ENCODE data around the gene ZNF423.
"Not testable (repeated sequence)": the region's sequence is repeated elsewhere in the genome, so short reads cannot be mapped to it uniquely, and the experiment has no call there.

The ZNF423 gene

DNA sequence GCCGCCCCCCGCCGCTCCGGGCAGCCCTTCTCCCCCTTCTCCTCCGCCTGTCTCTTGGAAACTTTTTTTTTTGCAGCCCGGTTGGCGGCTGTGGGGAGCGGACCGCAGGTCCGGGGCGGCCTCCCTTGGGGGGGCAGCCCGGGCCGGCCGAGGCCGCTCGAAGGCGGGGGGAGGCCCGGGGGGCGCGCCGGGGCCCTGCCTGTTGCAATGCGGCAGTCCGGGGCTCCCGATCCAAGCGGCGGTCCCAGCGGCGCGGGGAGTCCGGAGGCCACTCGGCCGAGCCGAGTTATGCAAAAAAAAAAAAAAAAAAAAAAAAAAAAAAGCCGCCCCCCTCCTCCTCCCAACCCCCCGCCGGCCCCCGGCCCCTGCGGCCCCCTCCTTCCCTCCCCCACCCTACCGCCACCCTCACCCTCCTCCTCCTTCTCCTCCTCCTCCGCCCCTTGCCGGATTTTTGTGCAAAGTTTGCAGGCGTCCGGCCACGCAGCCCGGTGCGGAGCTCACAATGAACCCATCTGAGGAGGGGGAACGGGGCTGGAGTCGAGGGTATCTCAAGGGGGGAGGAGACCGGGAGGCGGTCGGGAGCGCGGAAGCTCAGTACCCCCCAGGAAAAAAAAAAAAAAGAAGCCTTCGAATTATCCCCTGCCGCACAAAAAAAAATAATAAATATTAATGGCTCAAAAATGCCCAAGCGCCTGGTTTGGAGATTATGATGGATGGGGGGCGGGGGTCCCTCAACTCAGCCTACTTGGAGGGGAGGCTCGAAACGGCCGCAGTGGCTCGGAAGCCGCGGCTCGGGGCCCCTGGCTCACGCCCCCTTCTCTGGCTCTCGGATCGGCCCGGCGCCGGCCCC, at the start of gene ZNF423:
Gene ZNF423, minus strand, starts transcription at position 291 of the 850 bp plus-strand sequence. CDS start 338 bp downstream, outside the sequence.
- DNase-seq, result no peak

DNA sequence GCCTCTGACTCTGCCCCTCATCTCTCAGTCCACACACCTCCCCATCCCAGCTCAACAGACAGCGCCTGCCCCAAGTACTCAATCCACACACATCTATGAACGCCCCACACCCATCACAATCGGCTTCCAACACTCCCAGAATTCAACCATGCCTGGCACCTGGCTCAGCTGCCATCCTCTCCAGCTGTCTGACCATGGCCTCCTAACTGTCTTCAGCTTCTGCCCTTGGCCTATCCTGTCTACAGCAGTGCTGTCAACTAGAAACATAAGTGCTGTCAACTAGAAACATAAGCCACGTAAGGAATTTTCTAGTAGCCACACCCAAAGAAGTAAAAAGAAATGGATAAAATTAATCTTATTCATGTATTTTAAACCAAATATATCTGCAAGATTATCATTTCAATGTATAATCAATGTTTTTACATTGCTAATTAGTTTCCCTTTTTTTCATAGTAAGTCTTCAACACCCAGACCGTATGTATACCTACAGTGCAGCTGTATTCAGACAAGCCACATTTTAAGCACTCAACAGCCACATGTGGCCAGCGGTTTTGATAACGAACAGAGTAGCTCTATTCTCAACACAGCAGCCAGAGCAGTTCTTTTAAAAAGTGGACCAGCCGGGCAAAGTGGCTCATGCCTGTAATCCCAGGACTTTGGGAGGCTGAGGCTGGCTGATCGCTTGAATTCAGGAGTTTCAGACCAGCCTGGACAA, 48.6 kb upstream of the ZNF423 start:
- no peak for DNase-seq

DNA sequence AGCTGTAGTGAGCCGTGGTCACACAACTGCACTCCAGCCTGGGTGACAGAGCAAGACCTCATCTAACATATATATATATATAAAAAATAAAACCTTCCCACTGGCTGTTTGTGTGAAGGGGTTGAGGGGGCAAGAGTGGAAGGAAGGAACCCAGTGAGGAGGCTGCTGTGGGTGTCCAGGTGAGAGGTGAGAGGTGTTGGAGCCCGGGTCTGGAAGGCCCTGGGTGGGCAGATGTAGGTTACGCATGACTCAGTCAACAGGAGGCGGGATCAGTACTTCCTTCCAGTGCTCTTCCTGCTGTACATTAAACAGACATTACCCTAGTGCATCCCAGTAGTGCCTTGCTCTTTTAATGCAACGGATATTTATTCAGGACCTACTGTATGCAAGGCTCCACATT, 47.0 kb upstream of the ZNF423 start:
- no peak for DNase-seq

DNA sequence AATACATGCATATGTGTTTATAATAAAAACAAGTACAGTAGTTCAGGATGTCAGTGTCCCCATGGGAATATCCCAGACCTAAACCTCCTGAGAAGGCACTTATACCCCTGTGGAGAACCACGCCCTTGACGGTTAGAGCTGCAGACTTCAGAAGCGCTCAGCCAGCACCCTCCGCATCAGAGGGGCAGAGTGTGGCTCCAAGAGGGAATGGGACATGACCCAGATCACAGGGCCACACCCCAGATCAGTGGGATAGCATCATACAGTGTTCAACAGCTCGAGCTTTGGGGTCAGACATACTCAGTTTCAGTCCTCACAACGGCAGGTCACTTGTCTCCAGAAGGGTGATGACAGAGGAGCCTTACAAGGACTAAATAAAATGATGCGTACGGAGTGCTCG, 45.8 kb upstream of the ZNF423 start:
- no peak for DNase-seq

DNA sequence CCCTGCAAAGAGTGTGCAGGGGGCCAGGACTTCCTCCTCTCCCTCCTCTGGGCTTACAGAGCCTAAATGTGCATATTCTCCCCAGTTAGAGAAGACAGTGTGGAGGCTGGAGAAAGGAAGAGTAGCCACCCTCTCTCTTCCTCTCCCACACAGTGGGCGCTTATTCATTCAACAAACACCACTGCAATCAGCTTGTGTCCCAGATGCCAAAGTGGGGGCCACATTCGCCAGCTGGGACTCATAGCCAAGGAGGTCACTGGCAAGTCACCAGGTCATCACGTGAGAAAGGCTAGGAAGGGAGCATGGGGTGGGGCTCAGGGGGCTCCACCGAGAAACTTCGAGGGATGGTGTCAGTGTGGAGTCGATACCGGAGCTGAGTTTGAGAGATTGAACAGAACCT, 45.0 kb upstream of the ZNF423 start:
- DNase-seq, result no peak

DNA sequence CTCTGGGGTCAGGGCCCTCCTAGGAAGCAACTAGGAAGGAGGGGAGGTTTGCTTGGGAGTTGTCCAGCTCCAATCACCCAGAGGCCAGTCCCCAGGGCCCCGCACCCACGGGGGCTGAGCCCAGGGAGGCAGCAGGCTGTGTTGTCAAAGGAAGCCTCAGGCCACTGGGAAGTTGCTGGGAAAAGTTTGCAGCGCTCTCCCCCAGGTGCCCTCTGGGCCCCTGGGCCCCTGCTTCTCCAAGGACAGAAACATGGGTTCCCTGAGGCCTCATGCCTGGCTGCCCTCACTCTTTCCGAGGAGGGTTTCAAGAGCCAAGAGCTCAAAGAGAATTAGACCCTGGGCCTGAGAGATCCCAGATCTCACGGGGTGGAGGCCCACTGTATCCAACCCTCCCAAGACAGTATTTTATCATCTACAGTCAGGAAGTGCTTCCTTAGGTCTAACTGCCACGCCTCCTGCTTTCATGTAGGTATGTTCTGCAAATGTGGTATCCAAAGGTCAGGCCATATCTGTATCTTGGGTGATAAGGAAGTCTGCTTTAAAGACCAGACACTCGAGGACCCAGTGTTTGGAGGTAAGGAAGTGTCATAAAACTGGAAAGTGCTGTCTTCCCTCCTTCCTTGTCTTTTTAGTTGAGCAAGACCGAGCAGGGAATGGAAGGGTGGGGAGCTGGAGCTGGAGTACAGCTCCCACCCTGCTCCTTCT, 44.2 kb upstream of the ZNF423 start:
- no peak for DNase-seq

DNA sequence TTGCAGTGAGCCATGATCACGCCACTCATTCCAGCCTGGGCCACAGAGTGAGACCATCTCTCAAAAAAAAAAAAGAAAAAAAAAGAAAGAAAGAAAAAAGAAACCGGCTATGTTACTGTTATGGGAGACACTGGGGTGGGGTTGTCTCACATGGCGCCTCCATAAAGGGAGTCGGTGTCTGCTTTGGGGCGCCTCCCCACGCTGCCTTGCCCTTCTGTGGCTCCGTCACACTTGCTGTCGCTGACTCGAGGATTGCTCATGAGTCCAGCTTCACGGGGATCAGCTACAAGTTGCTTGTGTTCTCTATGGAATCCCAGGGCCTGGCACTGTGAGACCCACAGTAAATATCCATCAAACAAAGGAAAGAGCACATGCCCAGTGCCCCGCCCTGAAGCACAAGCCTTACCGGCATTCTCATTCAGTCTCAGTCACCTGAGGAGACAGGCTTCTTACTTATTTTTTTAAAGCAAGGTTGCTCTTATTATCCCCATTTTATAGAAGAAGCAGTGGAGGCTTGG, 40.6 kb upstream of the ZNF423 start:
- DNase-seq, result no peak

DNA sequence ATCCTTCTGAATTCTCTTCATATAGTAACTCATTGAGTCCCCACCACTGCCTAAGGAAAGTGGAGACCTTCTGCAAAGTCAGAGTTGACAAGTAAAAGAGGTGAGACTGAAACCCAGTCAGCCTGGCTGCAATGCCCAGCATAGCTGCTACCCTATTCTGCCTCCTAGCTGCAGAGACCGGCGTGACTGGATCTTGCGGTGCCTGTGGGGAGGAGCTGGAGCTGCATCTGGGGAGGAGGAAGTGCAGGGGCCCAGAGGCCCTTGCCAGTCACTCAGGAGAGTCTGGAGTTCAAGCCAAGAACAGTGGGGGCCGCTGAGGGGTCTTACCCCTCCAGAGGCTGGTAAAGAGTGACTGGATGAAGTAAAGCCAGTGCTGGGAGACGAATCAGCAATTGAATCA, 35.0 kb upstream of the ZNF423 start:
- DNase-seq, result no peak

DNA sequence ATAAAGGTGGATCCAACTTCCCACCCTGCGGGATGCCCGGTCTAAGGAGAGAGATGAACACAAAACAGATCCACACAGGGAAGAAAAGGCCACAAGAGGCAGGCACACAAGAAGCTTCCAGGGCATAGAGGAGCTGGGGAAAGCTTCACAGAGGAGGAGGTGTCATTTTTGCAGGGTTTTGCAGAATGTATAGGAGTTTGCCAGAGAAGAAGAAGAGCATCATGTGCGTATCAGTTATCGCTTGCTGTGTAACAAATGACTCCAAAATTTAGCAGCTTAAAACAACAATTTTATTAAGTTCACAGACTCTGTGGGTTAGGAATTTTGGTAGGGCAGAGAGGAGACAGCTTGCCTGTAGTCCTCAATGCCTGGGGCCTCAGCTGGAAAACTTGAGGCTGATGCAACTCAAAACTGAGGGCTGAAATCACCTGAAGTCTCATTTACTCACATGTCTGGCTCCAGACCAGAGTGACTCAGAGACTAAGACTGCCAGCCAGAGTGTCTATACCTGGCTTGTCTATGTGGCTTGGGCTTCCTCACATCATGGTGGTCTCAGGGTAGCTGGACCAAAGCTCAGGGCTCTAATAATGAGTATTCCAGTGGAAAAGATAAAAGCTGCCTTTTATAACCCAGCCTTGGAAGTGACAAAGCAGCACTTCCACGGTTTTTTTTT, 33.9 kb upstream of the ZNF423 start:
- no peak for DNase-seq

DNA sequence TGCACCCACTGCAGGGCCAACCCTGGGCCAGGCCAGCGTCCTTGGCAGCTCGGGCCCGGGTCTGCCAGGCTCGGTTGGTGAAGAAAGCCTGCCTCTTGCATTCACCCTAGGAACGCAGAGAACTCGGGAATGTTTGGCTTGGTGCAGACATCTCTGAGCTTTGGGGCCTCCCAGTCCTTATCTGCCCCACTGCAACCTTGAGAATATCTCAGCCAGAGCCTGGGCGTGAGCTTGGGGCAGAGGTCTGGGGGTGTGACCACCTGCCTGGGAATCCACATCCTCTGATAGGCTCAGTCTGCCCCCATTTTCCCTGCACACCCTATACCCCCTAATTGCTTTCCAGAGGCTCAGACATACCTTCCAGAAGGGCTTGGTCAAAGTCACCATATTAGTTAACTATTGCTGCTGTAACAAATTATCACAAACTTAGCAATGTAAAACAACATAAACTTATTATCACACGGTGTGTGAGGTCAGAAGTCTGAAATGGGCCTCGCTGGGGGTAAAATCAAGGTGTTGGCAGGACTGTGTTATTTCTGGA, 30.7 kb upstream of the ZNF423 start:
- DNase-seq, result no peak

DNA sequence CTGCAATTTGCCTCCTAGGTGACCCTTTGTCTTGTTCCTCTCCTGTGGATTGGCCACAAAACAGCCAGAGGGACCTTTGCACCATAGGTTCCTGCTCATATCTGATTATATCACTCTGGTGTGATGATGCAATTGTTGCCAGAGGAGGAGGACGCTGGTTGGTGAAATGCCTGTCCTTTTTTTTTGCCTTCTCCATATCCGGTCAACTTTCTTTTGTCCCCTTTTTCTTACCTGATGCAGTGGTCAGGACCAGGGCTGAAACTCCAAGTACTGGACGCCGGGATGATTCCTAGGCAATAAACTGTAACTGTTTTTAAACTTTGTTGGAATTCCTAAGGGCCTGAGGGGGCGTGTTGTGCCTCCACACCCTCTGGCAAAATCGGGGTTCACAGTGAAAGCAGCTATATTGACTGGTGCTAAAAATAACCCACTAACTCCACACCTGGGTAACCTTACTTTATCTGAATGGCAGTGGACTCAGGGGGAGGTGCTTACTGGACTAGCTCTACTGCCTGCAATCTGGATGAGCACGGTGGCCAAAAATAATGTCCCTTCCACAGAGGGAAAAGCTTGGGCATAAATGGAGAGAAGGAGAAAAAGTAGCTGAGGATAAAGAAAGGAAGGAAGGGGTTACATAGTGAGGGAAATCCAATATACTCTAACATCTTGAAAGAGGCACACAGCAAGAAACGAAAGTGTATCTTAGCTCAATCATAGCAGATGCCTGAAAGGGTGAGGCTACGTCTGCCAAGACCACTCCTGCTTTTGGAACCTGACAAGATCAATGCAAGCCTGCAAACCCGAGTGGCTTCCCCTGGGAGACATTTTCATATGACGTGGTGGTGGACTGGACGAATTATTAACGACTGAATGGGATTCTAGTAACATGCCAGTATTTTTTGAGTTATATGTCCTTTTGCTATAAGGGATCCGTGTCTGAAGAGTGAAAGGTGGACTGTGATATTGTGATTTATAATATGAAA, 28.4 kb upstream of the ZNF423 start:
- no peak for DNase-seq

DNA sequence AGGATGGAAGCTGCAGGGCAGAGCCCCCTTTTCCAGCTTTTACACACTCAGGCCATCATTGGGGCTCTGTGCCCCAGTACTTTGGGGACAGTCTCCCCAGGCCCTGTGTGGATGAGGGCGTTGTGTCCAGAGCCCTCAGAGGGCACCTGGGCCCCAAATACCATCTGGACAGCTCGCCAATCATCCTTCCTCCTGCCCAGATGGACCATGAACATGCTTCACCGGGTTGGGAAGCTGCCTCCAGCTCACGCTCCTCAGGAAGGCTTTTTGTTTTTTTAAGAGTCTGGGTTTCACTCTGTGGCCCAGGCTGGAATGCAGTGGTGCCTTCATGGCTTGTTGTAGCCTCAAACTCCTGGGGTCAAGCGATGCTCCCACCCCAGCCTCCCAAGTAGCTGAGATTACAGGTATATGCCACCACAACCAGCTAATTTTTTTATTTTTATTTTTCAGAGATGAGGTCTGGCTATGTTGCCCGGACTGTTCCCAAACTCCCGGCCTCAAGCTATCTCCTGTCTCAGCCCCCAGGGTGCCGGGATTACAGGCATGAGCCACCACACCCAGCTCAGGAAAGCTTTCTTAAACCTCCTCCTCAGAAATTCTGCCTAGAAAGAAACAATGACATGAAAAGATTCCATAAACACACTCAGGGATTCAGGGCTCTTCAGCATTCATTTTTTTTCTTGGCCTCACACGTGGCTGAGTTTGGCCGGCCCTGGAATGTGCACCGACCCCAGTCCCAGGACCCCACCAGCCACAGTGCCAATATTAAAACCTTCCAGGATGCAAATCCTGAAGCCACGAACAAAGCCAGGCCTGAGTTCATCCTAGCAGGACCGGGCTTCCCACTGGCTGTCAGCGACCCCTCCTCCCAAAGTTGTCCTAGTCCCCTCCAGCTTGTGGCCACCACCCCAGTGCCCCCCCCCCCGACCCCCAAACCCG, 27.4 kb upstream of the ZNF423 start:
- DNase-seq, result no peak

DNA sequence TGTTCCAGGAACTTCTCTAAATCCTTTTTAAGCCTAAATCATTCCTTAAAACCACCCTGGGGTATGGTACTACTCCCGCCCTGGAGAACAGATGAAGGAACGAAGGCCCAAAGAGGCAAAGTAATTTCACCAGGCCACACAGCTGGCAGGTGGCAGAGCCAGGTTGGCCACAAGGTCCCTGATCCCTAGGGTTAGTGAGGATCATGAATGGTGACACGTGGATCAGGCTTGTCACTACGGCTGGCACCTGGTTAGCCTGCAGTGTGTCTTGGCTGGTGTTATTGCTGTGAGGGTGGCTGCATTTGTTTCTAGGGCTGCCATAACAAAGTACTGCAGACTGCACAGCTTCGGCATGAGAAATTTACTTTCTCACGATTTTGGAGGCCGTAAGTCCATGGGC, 26.0 kb upstream of the ZNF423 start:
- no peak for DNase-seq

DNA sequence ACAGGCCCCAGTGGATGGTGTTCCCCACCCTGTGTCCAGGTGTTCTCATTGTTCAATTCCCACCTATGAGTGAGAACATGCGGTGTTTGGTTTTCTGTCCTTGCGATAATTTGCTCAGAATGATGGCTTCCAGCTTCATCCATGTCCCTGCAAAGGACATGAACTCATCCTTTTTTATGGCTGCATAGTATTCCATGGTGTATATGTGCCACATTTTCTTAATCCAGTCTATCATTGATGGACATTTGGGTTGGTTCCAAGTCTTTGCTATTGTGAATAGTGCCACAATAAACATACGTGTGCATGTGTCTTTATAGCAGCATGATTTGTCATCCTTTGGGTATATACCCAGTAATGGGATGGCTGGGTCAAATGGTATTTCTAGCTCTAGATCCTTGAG, 22.6 kb upstream of the ZNF423 start:
- DNase-seq, result not testable (repeated sequence)

DNA sequence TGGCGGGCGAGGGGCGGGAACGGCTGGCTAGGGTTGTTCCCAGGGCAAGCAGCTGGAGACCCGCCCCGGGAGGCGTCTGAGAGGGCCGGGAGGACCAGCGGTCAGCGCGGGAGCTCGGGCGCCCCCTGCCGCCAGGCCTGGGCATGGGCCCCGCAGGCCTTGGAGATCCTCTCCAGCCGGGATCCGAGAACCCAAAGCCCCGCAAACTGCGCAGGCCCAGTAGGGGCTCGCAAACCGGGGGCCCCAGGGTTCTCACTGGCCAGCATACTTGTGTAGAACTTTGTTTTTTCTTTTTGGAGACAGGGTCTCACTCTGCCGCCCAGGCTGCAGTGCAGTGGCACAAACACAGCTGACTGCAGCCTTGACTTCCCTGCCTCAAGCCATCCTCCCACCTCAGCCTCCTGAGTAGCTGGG, 20.8 kb upstream of the ZNF423 start:
- no peak for DNase-seq

DNA sequence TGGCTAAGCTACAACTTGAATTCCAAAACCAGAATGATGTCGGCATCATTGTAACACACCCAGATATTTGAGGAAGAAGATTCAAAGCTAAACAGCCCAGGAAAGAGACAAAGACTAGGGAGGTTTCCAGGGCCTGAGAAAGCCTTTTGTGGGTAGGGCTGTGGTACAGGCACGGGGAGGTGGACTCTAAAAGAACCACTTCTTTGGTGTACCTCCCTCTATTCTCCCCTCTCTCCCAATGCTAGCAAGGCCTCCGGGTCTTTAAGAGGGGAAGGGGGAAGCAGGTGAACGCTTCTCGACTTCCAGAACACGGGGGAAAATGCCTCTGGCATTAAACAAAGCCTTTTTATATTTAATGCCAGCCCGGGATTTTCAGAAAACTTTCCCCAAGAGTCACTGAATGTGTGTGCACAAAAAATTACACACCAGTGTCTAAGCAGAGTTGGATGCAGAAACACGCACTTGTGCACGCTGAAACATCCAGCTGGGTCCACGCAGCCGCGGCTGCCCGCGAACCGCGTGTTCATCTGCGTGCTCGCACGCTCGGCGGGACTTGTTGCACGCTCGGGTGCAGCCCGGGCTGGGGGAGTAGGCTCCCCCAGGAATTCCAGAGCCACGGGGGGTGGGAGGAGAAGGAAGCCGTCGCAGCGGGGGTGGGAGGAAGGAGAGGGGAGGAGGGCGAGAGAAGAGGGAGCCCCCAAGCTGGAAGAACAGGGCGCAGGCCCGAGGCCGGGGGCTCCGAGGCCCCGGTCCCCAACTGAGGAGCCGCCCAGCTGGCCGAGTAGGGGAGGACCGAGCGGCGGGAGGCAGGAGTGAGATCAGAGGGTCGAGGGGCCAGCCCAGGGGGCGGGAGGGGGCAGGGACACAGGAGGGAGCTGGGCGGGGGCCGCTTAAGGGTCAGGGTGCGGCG, 20.1 kb upstream of the ZNF423 start:
- no peak for DNase-seq

DNA sequence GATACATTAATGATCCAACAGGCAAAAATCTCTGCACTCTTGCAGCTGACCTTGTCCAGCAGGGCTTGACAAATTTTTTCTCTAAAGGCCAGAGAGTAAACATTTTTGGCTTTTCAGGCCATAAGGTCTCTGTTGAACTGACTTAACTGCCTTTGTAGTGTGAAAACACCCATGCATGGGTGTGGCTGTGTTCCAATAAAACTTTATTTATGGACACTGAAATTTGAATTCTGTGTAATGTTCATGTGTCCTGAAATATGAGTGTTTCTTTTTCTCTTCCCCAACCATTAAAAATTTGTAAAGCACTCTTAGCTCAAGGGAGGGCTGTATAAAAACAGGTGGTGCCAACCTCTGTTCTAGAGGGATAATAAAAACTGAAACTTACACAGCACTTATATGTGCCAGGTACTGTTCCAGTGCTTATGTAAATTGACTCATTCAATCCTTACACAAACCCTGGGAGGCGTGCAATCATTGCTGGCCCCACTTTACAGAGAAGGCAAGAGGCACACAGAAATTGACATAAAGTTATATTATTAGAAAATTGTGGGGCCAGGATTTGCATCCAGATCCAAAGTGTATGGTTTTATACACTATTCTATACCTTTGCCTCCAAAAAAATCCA, 18.8 kb upstream of the ZNF423 start:
- DNase-seq, result no peak

DNA sequence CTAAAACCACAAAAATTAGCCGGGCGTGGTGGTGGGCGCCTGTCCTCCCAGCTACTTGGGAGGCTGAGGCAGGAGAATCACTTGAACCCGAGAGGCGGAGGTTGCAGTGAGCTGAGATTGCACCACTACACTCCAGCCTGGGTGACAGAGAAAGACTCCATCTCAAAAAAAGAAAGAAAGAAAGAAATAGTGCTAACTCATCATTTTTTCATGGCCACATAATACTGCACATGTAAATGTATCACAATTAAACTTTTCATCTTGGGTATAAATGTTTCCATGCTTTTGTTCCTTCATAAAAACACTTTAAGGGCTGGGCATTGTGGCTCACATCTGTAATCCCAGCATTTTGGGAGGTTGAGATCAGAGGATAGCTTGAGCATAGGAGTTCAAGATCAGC, 15.9 kb upstream of the ZNF423 start:
- DNase-seq, result not testable (repeated sequence)

DNA sequence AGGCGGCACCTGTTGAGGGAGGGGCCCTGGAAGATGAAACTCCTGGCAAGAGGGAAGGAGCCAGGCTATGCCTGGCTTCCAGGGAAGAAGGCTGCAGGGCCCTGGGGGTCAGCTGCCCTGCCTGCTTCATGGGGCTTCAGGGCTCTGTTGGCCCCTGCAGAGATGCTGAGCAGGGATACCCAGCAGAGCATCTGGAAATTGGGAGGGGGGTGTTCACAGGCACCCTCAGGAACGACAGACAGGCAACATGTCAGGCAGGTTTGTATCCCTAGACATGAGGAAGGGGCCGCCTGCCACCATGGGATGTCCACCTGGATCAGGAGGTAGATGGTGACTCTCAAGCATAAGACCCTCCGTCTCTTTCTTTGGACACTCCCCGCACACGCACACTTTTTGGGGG, 13.8 kb upstream of the ZNF423 start:
- no peak for DNase-seq
